Mucosa of stomach (tissue), 1 donor: ENCODE measurements around the gene TMEM117.
"Not testable (repeated sequence)": the region's sequence is repeated elsewhere in the genome, so short reads cannot be mapped to it uniquely, and the experiment has no call there.

ENCODE experiments used
- H3K27me3 ChIP-seq: one replicate; pipeline ENCODE4 v1.7.0; 2013; ENCODE audit warnings: mild to moderate bottlenecking, low read length; ENCODE audit not compliant: control insufficient read depth, insufficient read depth
- H3K36me3 ChIP-seq: one replicate; pipeline ENCODE4 v1.7.0; 2013; ENCODE audit warnings: low read length; ENCODE audit not compliant: control insufficient read depth, insufficient read depth
- H3K4me1 ChIP-seq: one replicate; pipeline ENCODE4 v1.7.0; 2013; ENCODE audit warnings: mild to moderate bottlenecking, low read length; ENCODE audit not compliant: control insufficient read depth, insufficient read depth
- H3K4me3 ChIP-seq: one replicate; pipeline ENCODE4 v1.7.0; 2013; ENCODE audit warnings: low read length
- H3K9ac ChIP-seq: one replicate; pipeline ENCODE4 v1.7.0; 2013; ENCODE audit warnings: mild to moderate bottlenecking, low read length, moderate library complexity
- H3K9me3 ChIP-seq: one replicate; pipeline ENCODE4 v1.7.0; 2013; ENCODE audit warnings: mild to moderate bottlenecking, low read length, moderate library complexity; ENCODE audit not compliant: control insufficient read depth
- donor health status: Pancreatic carcinoma.

The TMEM117 gene

DNA sequence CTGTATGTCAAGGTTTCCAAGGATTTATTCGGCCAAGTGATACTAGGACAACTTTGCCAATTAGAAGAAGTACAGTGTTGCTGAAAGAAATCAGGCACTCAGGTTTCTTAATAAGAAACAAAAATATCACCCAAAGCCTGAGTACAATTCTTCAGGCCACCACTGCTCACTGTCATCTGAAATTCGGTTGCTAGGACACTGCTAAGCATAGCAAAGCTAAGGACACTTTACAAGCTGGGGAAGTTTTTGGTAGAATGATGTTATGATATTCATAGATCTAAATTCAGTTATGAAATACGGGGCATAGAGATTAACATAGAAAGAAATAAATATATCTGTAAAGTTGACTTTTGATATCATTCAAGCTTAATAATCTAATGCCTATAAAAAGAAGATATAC, 535.1 kb downstream of the TMEM117 start:
- Histone ChIP-seq H3K4me3 (no peak overlapping the region), H3K9ac (no peak overlapping the region), H3K4me1 (no peaks in the 10 kb centered on the region), H3K9me3 (no peaks in the 10 kb centered on the region), H3K36me3 (no peaks in the 10 kb centered on the region), H3K27me3 (no peaks in the 10 kb centered on the region)

DNA sequence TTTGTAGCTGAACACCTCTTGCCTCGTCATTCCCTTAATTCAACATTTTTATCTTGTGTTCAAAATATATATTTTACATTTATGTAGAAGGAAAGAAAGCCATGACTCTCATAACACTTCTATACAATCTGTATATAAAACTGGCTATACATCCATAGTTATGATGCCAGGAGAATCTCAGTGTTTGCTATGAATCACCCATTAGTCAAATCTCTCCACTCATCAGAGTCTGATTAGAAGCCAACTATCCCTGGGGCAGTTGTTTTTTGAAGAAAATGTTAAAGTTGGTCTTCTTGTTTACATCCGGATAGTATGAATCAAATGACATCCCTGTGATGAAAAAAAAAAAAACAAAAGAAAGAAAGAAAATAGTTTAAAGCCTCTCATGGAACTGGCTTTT, 536.4 kb downstream of the TMEM117 start:
- no peaks in the 10 kb centered on the region for H3K27me3 ChIP-seq
- no peak overlapping the region for H3K4me3 ChIP-seq
- no peaks in the 10 kb centered on the region for H3K9me3 ChIP-seq
- no peaks in the 10 kb centered on the region for H3K4me1 ChIP-seq
- H3K9ac ChIP-seq, result no peak overlapping the region
- H3K36me3 ChIP-seq, result no peaks in the 10 kb centered on the region

DNA sequence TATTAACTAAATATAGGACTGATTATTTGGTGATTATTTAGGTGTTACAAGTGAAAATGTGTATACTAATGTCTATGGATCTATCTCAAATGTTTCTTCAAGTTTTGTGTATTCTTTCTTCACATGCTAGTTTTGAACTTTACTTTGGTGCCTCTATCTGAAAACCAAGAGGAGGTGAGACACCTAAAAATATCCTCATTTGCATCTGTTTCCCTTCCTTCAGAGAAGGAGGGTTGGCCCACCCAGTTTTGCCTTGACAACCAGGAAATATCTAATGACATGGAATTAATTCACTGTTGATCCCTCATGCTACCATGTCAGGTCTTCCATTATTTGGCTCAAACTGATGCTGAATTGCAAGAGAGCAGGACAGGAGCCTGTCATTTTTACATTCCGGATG, 539.8 kb downstream of the TMEM117 start:
- no peaks in the 10 kb centered on the region for H3K4me1 ChIP-seq
- no peak overlapping the region for H3K4me3 ChIP-seq
- H3K36me3 ChIP-seq, result no peaks in the 10 kb centered on the region
- H3K9me3 ChIP-seq, result no peaks in the 10 kb centered on the region
- no peaks in the 10 kb centered on the region for H3K27me3 ChIP-seq
- no peak overlapping the region for H3K9ac ChIP-seq

DNA sequence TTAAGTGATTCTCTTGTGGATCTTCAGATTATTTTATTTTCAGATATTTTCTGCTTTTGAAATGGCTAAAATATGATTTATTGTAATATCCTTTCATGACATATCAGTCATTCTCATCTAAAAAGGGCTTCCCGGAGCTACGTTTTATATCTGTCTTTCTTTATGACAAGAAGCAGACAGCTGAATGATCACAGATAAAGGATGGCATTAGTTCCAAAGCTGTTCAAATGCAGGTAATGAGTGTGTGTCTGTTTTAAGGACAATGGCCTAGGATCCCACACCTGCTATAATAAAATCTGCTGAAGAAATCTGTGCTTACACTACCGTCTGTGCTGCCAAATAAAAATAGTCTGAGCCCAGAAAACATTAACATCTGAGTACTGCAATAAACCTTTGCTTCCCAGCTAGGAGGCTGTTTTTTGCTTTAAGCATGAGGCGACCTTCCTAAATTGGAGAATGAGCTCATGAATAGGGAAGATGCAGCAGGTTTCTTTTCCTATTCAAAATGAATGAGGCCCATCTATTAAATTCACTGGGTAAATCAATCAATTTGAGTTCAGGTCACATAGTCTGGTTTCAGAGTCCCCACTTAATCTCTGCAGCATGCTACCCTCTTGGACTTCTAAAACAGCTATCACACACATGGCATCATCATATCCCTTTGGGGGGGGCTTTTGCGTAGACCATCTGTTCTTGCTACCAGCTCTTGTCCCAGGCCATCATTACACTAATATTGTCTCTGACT, 541.7 kb downstream of the TMEM117 start:
- Histone ChIP-seq H3K4me1 (no peaks in the 10 kb centered on the region), H3K9me3 (no peaks in the 10 kb centered on the region), H3K27me3 (no peaks in the 10 kb centered on the region), H3K9ac (no peak overlapping the region), H3K36me3 (no peaks in the 10 kb centered on the region), H3K4me3 (no peak overlapping the region)

DNA sequence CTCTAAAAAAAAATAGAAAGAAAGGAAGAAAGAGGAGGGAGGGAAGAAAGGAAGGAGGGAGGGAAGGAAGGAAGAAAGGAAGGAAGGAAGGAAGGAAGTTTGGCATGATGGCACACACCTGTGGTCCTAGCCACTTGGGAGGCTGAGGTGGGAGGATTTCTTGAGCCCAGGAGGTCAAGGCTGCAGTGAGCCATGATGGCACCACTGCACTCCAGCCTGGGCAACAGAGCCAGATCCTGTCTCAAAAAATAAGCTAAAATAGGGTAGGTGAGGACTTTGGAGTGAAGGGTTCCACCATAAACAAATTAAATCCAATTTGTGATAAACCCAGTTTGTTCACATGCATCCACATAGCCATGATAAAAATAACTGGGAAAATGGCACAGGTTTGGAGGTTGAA, 543.2 kb downstream of the TMEM117 start:
- H3K4me1 ChIP-seq, H3K36me3 ChIP-seq, H3K9ac ChIP-seq, H3K4me3 ChIP-seq, H3K27me3 ChIP-seq, H3K9me3 ChIP-seq: not testable (repeated sequence)

DNA sequence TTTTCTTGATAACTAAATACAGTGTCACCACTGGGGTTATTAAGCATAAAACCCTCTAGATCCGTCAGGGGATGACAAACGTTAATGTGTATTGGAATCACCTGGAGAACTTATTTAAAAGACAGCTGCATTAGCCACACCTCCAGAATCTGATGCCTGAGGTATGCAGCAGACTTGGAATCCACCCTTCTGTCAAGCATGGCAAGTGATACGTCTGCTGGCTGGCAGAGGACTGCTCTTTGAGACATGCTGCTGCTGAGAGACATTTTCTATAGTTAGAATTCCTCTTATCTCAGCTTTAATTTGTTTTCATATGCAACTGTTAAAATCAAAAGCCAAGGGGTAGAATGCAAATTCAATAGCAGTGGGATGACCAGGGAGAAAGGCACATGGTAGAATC, 544.0 kb downstream of the TMEM117 start:
- Histone ChIP-seq H3K27me3 (no peaks in the 10 kb centered on the region), H3K4me1 (no peaks in the 10 kb centered on the region), H3K9ac (no peak overlapping the region), H3K9me3 (no peaks in the 10 kb centered on the region), H3K4me3 (no peak overlapping the region), H3K36me3 (no peaks in the 10 kb centered on the region)

DNA sequence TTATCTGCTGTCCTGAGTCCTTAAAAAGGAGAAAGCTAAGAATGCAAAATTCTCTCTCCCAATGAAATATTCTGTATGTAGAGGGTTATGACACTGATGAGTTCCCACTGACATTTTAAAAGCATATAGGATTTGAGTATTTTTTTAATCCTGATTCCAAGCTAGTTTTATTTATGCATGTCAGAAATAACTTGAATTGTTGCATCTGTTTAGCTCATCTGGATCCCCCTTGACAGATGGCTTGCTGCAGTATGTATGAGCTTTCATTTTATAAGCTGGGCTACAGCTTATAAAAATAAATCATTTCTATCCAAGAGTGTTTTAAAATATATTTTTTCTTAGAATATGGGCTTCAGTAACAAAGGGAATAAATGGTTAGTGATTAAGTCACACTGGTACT, 545.0 kb downstream of the TMEM117 start:
- Histone ChIP-seq H3K9ac (no peak overlapping the region), H3K36me3 (no peaks in the 10 kb centered on the region), H3K4me1 (no peaks in the 10 kb centered on the region), H3K27me3 (no peaks in the 10 kb centered on the region), H3K4me3 (no peak overlapping the region), H3K9me3 (no peaks in the 10 kb centered on the region)

DNA sequence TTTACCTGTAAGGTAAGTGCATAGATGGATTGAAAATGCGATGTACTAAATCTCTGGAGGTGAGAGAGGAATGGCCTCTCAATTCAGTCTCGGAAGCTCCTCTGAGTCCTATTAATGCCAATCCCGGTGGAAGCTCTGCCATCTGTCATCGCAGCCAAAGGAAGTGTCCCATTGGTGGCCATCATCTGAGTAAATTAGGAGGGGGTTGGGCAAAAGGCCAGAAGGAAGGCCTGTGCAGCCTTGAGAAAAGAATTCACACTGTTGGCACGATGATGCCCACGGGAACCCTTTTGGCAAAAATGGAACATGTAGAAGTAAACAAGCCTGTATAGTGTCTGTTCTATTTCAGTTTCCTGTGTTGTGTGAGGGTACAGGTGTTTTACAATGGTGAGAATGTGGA, 545.5 kb downstream of the TMEM117 start:
- Histone ChIP-seq H3K9me3 (no peaks in the 10 kb centered on the region), H3K36me3 (no peaks in the 10 kb centered on the region), H3K27me3 (no peaks in the 10 kb centered on the region), H3K4me3 (no peak overlapping the region), H3K4me1 (no peaks in the 10 kb centered on the region), H3K9ac (no peak overlapping the region)

DNA sequence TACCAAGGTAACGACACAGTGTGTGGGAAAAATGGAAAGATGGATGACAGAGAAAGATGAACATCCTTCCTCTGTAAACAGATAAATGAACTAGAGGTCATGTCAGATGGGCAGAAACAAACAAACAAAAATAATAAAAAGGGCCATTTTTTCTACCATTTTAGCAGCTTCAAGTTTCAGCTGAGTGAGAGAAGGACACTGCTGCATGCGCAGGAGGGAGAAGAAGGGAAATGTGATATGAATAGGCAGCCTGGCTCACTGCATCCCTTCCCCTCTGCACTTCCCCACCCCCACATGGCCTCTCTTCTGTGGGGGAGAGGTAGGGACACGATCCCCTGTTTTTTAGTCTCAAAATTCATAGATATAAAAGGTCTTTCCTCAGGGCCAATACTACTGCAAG, 548.3 kb downstream of the TMEM117 start:
- Histone ChIP-seq H3K9ac (no peak overlapping the region), H3K9me3 (no peaks in the 10 kb centered on the region), H3K4me3 (no peak overlapping the region), H3K27me3 (no peaks in the 10 kb centered on the region), H3K36me3 (no peaks in the 10 kb centered on the region), H3K4me1 (no peaks in the 10 kb centered on the region)

DNA sequence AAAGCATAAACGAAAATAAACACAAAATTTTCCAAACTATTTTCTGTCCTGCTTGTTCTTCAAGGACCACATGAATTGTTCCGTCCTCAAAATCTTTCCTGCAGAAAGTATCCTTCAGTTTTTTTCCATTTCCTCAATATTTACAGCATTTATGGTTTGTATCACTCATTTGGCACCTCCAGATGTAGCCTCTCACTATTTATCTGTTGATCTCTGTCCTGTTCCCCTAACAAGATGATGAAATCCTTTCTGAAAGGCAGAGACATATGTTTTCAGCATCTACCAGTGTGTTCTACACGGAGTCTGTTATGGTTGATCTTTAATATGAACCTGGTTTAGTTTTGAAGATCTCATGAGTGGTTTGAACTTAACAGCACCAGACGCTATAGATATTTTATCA, 550.1 kb downstream of the TMEM117 start:
- no peak overlapping the region for H3K4me3 ChIP-seq
- H3K9me3 ChIP-seq, result no peaks in the 10 kb centered on the region
- H3K27me3 ChIP-seq, result no peaks in the 10 kb centered on the region
- no peaks in the 10 kb centered on the region for H3K4me1 ChIP-seq
- no peak overlapping the region for H3K9ac ChIP-seq
- no peaks in the 10 kb centered on the region for H3K36me3 ChIP-seq

DNA sequence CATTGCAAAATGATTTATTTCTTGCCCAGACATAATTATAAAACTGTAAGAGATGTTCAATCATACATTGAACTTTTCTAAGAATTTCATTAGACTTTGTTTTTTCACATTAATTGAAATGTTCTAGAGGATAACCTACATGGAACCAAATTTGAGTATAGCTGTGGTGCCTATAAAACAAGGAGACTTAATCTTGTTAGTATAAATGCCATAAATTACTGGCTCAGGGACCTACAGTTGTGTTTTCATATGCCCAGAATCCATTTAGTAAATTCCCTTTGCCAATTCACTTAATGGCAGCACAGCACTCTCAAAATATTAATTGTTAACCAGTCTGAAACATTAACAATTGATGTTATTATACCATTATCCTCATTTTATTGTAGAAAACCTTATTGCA, 551.7 kb downstream of the TMEM117 start:
- Histone ChIP-seq H3K9me3 (no peaks in the 10 kb centered on the region), H3K27me3 (no peaks in the 10 kb centered on the region), H3K36me3 (no peaks in the 10 kb centered on the region), H3K9ac (no peak overlapping the region), H3K4me3 (no peak overlapping the region), H3K4me1 (no peaks in the 10 kb centered on the region)

DNA sequence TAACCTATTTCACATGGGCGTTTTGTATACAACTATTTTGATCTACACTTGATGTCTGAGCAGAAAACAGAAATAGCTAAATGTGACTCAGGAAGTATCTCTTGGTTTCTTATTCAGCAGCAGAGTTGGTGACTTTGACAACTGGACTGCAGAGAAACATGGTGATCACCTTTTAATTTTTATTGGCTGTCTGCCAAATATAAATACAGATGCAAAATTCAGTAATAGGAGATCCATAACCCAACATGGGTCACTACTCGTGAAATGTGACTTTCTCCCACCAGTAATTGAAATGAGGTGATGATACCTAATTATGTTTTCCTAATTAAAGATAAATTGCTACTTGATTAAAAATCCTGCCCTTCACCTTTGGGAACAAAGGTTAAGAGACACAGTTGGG, 553.2 kb downstream of the TMEM117 start:
- H3K36me3 ChIP-seq, result no peaks in the 10 kb centered on the region
- H3K9ac ChIP-seq, result no peak overlapping the region
- no peaks in the 10 kb centered on the region for H3K4me1 ChIP-seq
- H3K9me3 ChIP-seq, result no peaks in the 10 kb centered on the region
- no peak overlapping the region for H3K4me3 ChIP-seq
- H3K27me3 ChIP-seq, result no peaks in the 10 kb centered on the region

DNA sequence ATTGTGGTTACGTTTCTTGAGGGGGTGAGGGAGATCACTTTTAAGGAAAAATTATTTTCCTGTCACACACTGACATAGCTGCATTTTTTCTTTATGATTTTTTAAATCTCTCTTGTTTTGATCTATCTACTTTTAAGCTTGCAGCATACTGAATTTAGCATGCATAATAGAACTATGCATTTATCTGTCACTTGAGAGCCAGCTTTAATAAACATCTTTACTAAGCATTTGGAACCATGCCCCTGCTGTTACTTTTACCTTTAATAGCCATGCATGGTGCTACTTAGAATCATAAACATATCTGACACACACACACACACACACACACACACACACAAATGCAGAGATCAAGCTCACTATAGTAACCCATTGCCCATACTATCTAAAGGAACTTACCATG, 554.0 kb downstream of the TMEM117 start:
- H3K36me3 ChIP-seq, result no peaks in the 10 kb centered on the region
- H3K4me3 ChIP-seq, result no peak overlapping the region
- H3K4me1 ChIP-seq, result no peaks in the 10 kb centered on the region
- H3K27me3 ChIP-seq, result no peaks in the 10 kb centered on the region
- H3K9me3 ChIP-seq, result no peaks in the 10 kb centered on the region
- no peak overlapping the region for H3K9ac ChIP-seq
